ENCODE data around the gene TOX4. TPM values are rescaled to one million over a fixed set of nuclear protein-coding genes. Genes with fewer than 3 reads are reported as not detected.

TOX4 gene
- polyA plus RNA-seq, 4 donors = 20.4 to 54.0 (median 24.7) TPM

- peaks cover 0 to 4% (median 0%) of the 10 kb centered on the region in 3 donors for H3K4me1 ChIP-seq (ENCODE audit: control insufficient read depth in 3 of 3, insufficient read depth in 2 of 3, low read depth in 1 of 3, low read length in 2 of 3)
- DNase-seq (no peak), FAIRE-seq (no peak)
- H3K27ac ChIP-seq (ENCODE audit: low read depth in 1 of 3, low read length in 2 of 3) = no peak overlapping the region
- H3K27me3 ChIP-seq (ENCODE audit: control insufficient read depth in 3 of 3, insufficient read depth in 3 of 3, low read length in 3 of 3) = peaks cover 0 to 12% (median 8%) of the 10 kb centered on the region in 3 donors
- no peaks in the 10 kb centered on the region for H3K36me3 ChIP-seq (ENCODE audit: control insufficient read depth in 3 of 3, insufficient read depth in 2 of 3, low read depth in 1 of 3, low read length in 3 of 3)
- H3K4me3 ChIP-seq (ENCODE audit: low read depth in 1 of 3, low read length in 3 of 3) = no peak overlapping the region
- H3K9me3 ChIP-seq (ENCODE audit: control insufficient read depth in 2 of 2, insufficient read depth in 1 of 2, low read depth in 1 of 2, low read length in 1 of 2) = no peaks in the 10 kb centered on the region
Measured at GRCh38 chr14:21533294-21533693, 56.3 kb downstream of the TOX4 start.

GRCh38 chr14:21534576-21534975 is 57.6 kb downstream of the TOX4 start:
- 77 to 87% (median 83%) methylated on average over 4 of the region's 4 CpGs for WGBS, 3 donors
- FAIRE-seq = no peak
- H3K27me3 ChIP-seq (ENCODE audit: control insufficient read depth in 3 of 3, insufficient read depth in 3 of 3, low read length in 3 of 3) = peaks cover 0 to 12% (median 8%) of the 10 kb centered on the region in 3 donors

GRCh38 chr14:21535545-21536417 is 58.8 kb downstream of the TOX4 start:
- Histone ChIP-seq H3K36me3 (ENCODE audit: control insufficient read depth in 3 of 3, insufficient read depth in 2 of 3, low read depth in 1 of 3, low read length in 3 of 3) (no peaks in the 10 kb centered on the region), H3K9me3 (ENCODE audit: control insufficient read depth in 2 of 2, insufficient read depth in 1 of 2, low read depth in 1 of 2, low read length in 1 of 2) (no peaks in the 10 kb centered on the region), H3K4me3 (ENCODE audit: low read depth in 1 of 3, low read length in 3 of 3) (peak overlapping the region in 1 of 3 donors; percentile 28), H3K4me1 (ENCODE audit: control insufficient read depth in 3 of 3, insufficient read depth in 2 of 3, low read depth in 1 of 3, low read length in 2 of 3) (no peaks in the 10 kb centered on the region), H3K27me3 (ENCODE audit: control insufficient read depth in 3 of 3, insufficient read depth in 3 of 3, low read length in 3 of 3) (peaks cover 0 to 12% (median 8%) of the 10 kb centered on the region in 3 donors), H3K27ac (ENCODE audit: low read depth in 1 of 3, low read length in 2 of 3) (no peak overlapping the region)
- WGBS, 3 donors = 18 to 29% (median 25%) methylated on average over 6 of the region's 6 CpGs
- no peak for FAIRE-seq
- DNase-seq = no peak

More at GRCh38 chr14:21534576-21534975, 57.6 kb downstream of the TOX4 start:
- no peak overlapping the region for H3K4me3 ChIP-seq (ENCODE audit: low read depth in 1 of 3, low read length in 3 of 3)
- H3K36me3 ChIP-seq (ENCODE audit: control insufficient read depth in 3 of 3, insufficient read depth in 2 of 3, low read depth in 1 of 3, low read length in 3 of 3) = no peaks in the 10 kb centered on the region
- DNase-seq = no peak
- no peaks in the 10 kb centered on the region for H3K9me3 ChIP-seq (ENCODE audit: control insufficient read depth in 2 of 2, insufficient read depth in 1 of 2, low read depth in 1 of 2, low read length in 1 of 2)
- H3K4me1 ChIP-seq (ENCODE audit: control insufficient read depth in 3 of 3, insufficient read depth in 2 of 3, low read depth in 1 of 3, low read length in 2 of 3) = no peaks in the 10 kb centered on the region
- no peak overlapping the region for H3K27ac ChIP-seq (ENCODE audit: low read depth in 1 of 3, low read length in 2 of 3)

GRCh38 chr14:21536418-21537089 is 59.6 kb downstream of the TOX4 start:
- 3 to 6% (median 4%) methylated on average over 24 to 25 of the region's 25 CpGs for WGBS, 3 donors
- FAIRE-seq (no peak), DNase-seq (peak in 1 of 2 donors; percentile 32)
- H3K36me3 ChIP-seq (ENCODE audit: control insufficient read depth in 3 of 3, insufficient read depth in 2 of 3, low read depth in 1 of 3, low read length in 3 of 3) = no peaks in the 10 kb centered on the region
- no peak overlapping the region for H3K27ac ChIP-seq (ENCODE audit: low read depth in 1 of 3, low read length in 2 of 3)
- no peaks in the 10 kb centered on the region for H3K4me1 ChIP-seq (ENCODE audit: control insufficient read depth in 3 of 3, insufficient read depth in 2 of 3, low read depth in 1 of 3, low read length in 2 of 3)
- peaks cover 0 to 12% (median 8%) of the 10 kb centered on the region in 3 donors for H3K27me3 ChIP-seq (ENCODE audit: control insufficient read depth in 3 of 3, insufficient read depth in 3 of 3, low read length in 3 of 3)
- H3K4me3 ChIP-seq (ENCODE audit: low read depth in 1 of 3, low read length in 3 of 3) = peak overlapping the region in 1 of 3 donors; percentile 28
- no peaks in the 10 kb centered on the region for H3K9me3 ChIP-seq (ENCODE audit: control insufficient read depth in 2 of 2, insufficient read depth in 1 of 2, low read depth in 1 of 2, low read length in 1 of 2)

- Histone ChIP-seq H3K27me3 (ENCODE audit: control insufficient read depth in 3 of 3, insufficient read depth in 3 of 3, low read length in 3 of 3) (peaks cover 0 to 12% (median 8%) of the 10 kb centered on the region in 3 donors), H3K4me1 (ENCODE audit: control insufficient read depth in 3 of 3, insufficient read depth in 2 of 3, low read depth in 1 of 3, low read length in 2 of 3) (no peaks in the 10 kb centered on the region), H3K36me3 (ENCODE audit: control insufficient read depth in 3 of 3, insufficient read depth in 2 of 3, low read depth in 1 of 3, low read length in 3 of 3) (no peaks in the 10 kb centered on the region), H3K27ac (ENCODE audit: low read depth in 1 of 3, low read length in 2 of 3) (no peak overlapping the region), H3K4me3 (ENCODE audit: low read depth in 1 of 3, low read length in 3 of 3) (peak overlapping the region in 1 of 3 donors; percentile 28), H3K9me3 (ENCODE audit: control insufficient read depth in 2 of 2, insufficient read depth in 1 of 2, low read depth in 1 of 2, low read length in 1 of 2) (no peaks in the 10 kb centered on the region)
- 16 to 28% (median 17%) methylated on average over 3 of the region's 3 CpGs for WGBS, 3 donors
- FAIRE-seq (no peak), DNase-seq (no peak)
Measured at GRCh38 chr14:21537090-21537424, 60.1 kb downstream of the TOX4 start.

- Histone ChIP-seq H3K27me3 (ENCODE audit: control insufficient read depth in 3 of 3, insufficient read depth in 3 of 3, low read length in 3 of 3) (peaks cover 0 to 12% (median 8%) of the 10 kb centered on the region in 3 donors), H3K4me1 (ENCODE audit: control insufficient read depth in 3 of 3, insufficient read depth in 2 of 3, low read depth in 1 of 3, low read length in 2 of 3) (no peaks in the 10 kb centered on the region), H3K9me3 (ENCODE audit: control insufficient read depth in 2 of 2, insufficient read depth in 1 of 2, low read depth in 1 of 2, low read length in 1 of 2) (no peaks in the 10 kb centered on the region), H3K4me3 (ENCODE audit: low read depth in 1 of 3, low read length in 3 of 3) (no peak overlapping the region), H3K27ac (ENCODE audit: low read depth in 1 of 3, low read length in 2 of 3) (no peak overlapping the region), H3K36me3 (ENCODE audit: control insufficient read depth in 3 of 3, insufficient read depth in 2 of 3, low read depth in 1 of 3, low read length in 3 of 3) (no peaks in the 10 kb centered on the region)
- WGBS, 3 donors = 10 to 17% (median 17%) methylated on average over 3 of the region's 3 CpGs
- FAIRE-seq (no peak), DNase-seq (no peak)
Measured at GRCh38 chr14:21539189-21539940, 62.4 kb downstream of the TOX4 start.

- Histone ChIP-seq H3K9me3 (ENCODE audit: control insufficient read depth in 2 of 2, insufficient read depth in 1 of 2, low read depth in 1 of 2, low read length in 1 of 2) (no peaks in the 10 kb centered on the region), H3K4me3 (ENCODE audit: low read depth in 1 of 3, low read length in 3 of 3) (no peak overlapping the region), H3K27me3 (ENCODE audit: control insufficient read depth in 3 of 3, insufficient read depth in 3 of 3, low read length in 3 of 3) (peaks cover 0 to 3% (median 0%) of the 10 kb centered on the region in 3 donors), H3K36me3 (ENCODE audit: control insufficient read depth in 3 of 3, insufficient read depth in 2 of 3, low read depth in 1 of 3, low read length in 3 of 3) (no peaks in the 10 kb centered on the region), H3K27ac (ENCODE audit: low read depth in 1 of 3, low read length in 2 of 3) (no peak overlapping the region), H3K4me1 (ENCODE audit: control insufficient read depth in 3 of 3, insufficient read depth in 2 of 3, low read depth in 1 of 3, low read length in 2 of 3) (no peaks in the 10 kb centered on the region)
- DNase-seq (no peak), FAIRE-seq (no peak)
- 89 to 92% (median 90%) methylated on average over 9 of the region's 9 CpGs for WGBS, 3 donors
Measured at GRCh38 chr14:21541413-21542074, 64.5 kb downstream of the TOX4 start.

- FAIRE-seq (no peak), DNase-seq (no peak)
- no peaks in the 10 kb centered on the region for H3K9me3 ChIP-seq (ENCODE audit: control insufficient read depth in 2 of 2, insufficient read depth in 1 of 2, low read depth in 1 of 2, low read length in 1 of 2)
- no peaks in the 10 kb centered on the region for H3K27me3 ChIP-seq (ENCODE audit: control insufficient read depth in 3 of 3, insufficient read depth in 3 of 3, low read length in 3 of 3)
- WGBS, 3 donors = 54 to 71% (median 67%) methylated on average over 7 of the region's 7 CpGs
- no peaks in the 10 kb centered on the region for H3K36me3 ChIP-seq (ENCODE audit: control insufficient read depth in 3 of 3, insufficient read depth in 2 of 3, low read depth in 1 of 3, low read length in 3 of 3)
- no peaks in the 10 kb centered on the region for H3K4me1 ChIP-seq (ENCODE audit: control insufficient read depth in 3 of 3, insufficient read depth in 2 of 3, low read depth in 1 of 3, low read length in 2 of 3)
- no peak overlapping the region for H3K4me3 ChIP-seq (ENCODE audit: low read depth in 1 of 3, low read length in 3 of 3)
- no peak overlapping the region for H3K27ac ChIP-seq (ENCODE audit: low read depth in 1 of 3, low read length in 2 of 3)
Measured at GRCh38 chr14:21543521-21543960, 66.5 kb downstream of the TOX4 start.

Data from small intestine (tissue), 7 donors.